ENCODE data around the gene PLOD2. TPM values are rescaled to one million over a fixed set of nuclear protein-coding genes. Genes with fewer than 3 reads are reported as not detected.

The PLOD2 gene
- total and polyA plus RNA-seq, 12 donors = 12.5 to 44.6 (median 16.8) TPM

GRCh38 chr3:146067048-146067447 is 93.9 kb downstream of the PLOD2 start:
- Histone ChIP-seq H3K4me1 (peaks cover 0 to 6% (median 3%) of the 10 kb centered on the region in 9 donors), H3K27ac (no peak overlapping the region), H3K27me3 (no peaks in the 10 kb centered on the region), H3K36me3 (peaks cover 0 to 51% (median 7%) of the 10 kb centered on the region in 9 donors), H3K9me3 (no peaks in the 10 kb centered on the region), H3K4me3 (no peak overlapping the region)
- 93% methylated on average over 3 of the region's 3 CpGs for WGBS, 2 donors
- DNase-seq (no peak), ATAC-seq (no peak)
- no peak for TF ChIP-seq CTCF (IDR thresholded peaks at IDR 0.05)
- intact Hi-C loops (cut with DNase I) = loop anchor here in 8 of 10 donors (5.0 to 10.0 kb wide), 6 partner anchors 95 to 518 kb away; partner anchors contain the start of gene PLOD2 (in 1 of the 8)

GRCh38 chr3:146065573-146066006 is 95.4 kb downstream of the PLOD2 start:
- intact Hi-C loops (cut with DNase I) = loop anchor here in 9 of 10 donors (1.0 to 10.0 kb wide), 10 partner anchors 97 to 519 kb away; partner anchors contain the start of gene PLOD2 (in 1 of the 9)
- TF ChIP-seq CTCF (IDR thresholded peaks at IDR 0.05) = peak; percentile 61 to 92 (median 81)
- H3K4me3 ChIP-seq = no peak overlapping the region
- ATAC-seq = no peak
- H3K27me3 ChIP-seq = no peaks in the 10 kb centered on the region
- no peak overlapping the region for H3K27ac ChIP-seq
- peak in 1 of 2 donors; percentile 40 for DNase-seq
- 42 to 50% methylated on average over 2 of the region's 2 CpGs for WGBS, 2 donors
- H3K36me3 ChIP-seq = peaks cover 0 to 36% (median 0%) of the 10 kb centered on the region in 9 donors
- H3K9me3 ChIP-seq = no peaks in the 10 kb centered on the region
- no peaks in the 10 kb centered on the region for H3K4me1 ChIP-seq

GRCh38 chr3:146058241-146058640 is 102.7 kb downstream of the PLOD2 start:
- WGBS, 2 donors = 93 to 98% methylated on average over 2 of the region's 2 CpGs
- no peak for ATAC-seq

GRCh38 chr3:146052791-146053310 is 108.1 kb downstream of the PLOD2 start:
- no peak for ATAC-seq
- no peaks in the 10 kb centered on the region for H3K36me3 ChIP-seq
- H3K9me3 ChIP-seq = no peaks in the 10 kb centered on the region
- H3K27ac ChIP-seq = no peak overlapping the region
- no peaks in the 10 kb centered on the region for H3K27me3 ChIP-seq
- 94% methylated on average over 6 of the region's 6 CpGs for WGBS, 2 donors
- TF ChIP-seq CTCF (IDR thresholded peaks at IDR 0.05) = no peak
- no peak overlapping the region for H3K4me3 ChIP-seq
- H3K4me1 ChIP-seq = no peaks in the 10 kb centered on the region
- intact Hi-C loops (cut with DNase I) = no loop called here
- no peak for DNase-seq

More at GRCh38 chr3:146058241-146058640, 102.7 kb downstream of the PLOD2 start:
- Histone ChIP-seq H3K27me3 (no peaks in the 10 kb centered on the region), H3K36me3 (no peaks in the 10 kb centered on the region), H3K4me3 (no peak overlapping the region), H3K9me3 (no peaks in the 10 kb centered on the region), H3K27ac (no peak overlapping the region), H3K4me1 (no peaks in the 10 kb centered on the region)
- DNase-seq = no peak
- intact Hi-C loops (cut with DNase I) = no loop called here
- TF ChIP-seq CTCF (IDR thresholded peaks at IDR 0.05) = no peak
